ENCODE results near the gene CALCA. TPM values are rescaled to one million over a fixed set of nuclear protein-coding genes. Genes with fewer than 3 reads are reported as not detected.

Gene CALCA
- total RNA-seq, 1 experiment from 2014 or later: not detected

DNA sequence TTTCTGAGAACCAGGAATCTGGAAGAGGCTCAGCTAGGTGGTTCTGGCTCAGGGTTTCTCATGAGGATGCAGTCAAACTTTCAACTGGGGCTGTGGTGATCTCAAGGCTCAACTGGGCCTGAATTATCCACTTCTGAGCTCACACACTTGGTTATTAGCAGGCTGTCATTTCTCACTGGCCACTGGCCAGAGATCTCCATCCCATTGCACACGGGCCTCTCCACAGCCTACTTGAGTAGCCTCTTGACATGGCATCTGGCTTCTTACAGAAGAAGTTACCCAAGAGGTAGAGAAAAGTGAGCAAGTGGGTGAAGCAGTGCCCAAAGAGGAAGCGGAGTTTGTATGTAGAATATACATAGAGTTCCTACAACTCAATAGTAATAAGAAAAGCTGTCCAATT lies 16.0 kb downstream of the CALCA start:
- H3K4me2 ChIP-seq (ENCODE audit: low read depth, low read length, poor library complexity, severe bottlenecking): no peak overlapping the region
- H3K27ac ChIP-seq (ENCODE audit: low read length): no peak overlapping the region
- no peaks in the 10 kb centered on the region for H4K20me1 ChIP-seq (ENCODE audit: insufficient read depth, low read depth, low read length)
- H3K36me3 ChIP-seq (ENCODE audit: insufficient read depth, low read length): no peaks in the 10 kb centered on the region
- no peak overlapping the region for H2AFZ ChIP-seq (ENCODE audit: low read length)
- no peaks in the 10 kb centered on the region for H3K9me3 ChIP-seq (ENCODE audit: low read length)
- no peaks in the 10 kb centered on the region for H3K9me2 ChIP-seq (replicated peaks; ENCODE audit: insufficient read depth, low read length)
- no peaks in the 10 kb centered on the region for H3K79me2 ChIP-seq (ENCODE audit: low read length)
- no peak for DNase-seq
- no peaks in the 10 kb centered on the region for H3K4me1 ChIP-seq (ENCODE audit: low read length)
- no peak overlapping the region for H3K4me3 ChIP-seq (ENCODE audit: low read length)
- H3K9ac ChIP-seq (ENCODE audit: low read length): no peak overlapping the region
- no peaks in the 10 kb centered on the region for H3K27me3 ChIP-seq (ENCODE audit: low read length)

GRCh38 chr11:14954581-14954980 lies 17.6 kb downstream of the CALCA start:
- H3K4me2 ChIP-seq (ENCODE audit: low read depth, low read length, poor library complexity, severe bottlenecking): no peak overlapping the region
- no peak overlapping the region for H3K4me3 ChIP-seq (ENCODE audit: low read length)
- no peak overlapping the region for H3K27ac ChIP-seq (ENCODE audit: low read length)
- DNase-seq: no peak
- no peaks in the 10 kb centered on the region for H3K4me1 ChIP-seq (ENCODE audit: low read length)
- H4K20me1 ChIP-seq (ENCODE audit: insufficient read depth, low read depth, low read length): no peaks in the 10 kb centered on the region
- no peaks in the 10 kb centered on the region for H3K27me3 ChIP-seq (ENCODE audit: low read length)
- H3K9me3 ChIP-seq (ENCODE audit: low read length): no peaks in the 10 kb centered on the region
- H3K79me2 ChIP-seq (ENCODE audit: low read length): no peaks in the 10 kb centered on the region
- H3K9ac ChIP-seq (ENCODE audit: low read length): no peak overlapping the region
- H3K36me3 ChIP-seq (ENCODE audit: insufficient read depth, low read length): no peaks in the 10 kb centered on the region
- no peak overlapping the region for H2AFZ ChIP-seq (ENCODE audit: low read length)
- H3K9me2 ChIP-seq (replicated peaks; ENCODE audit: insufficient read depth, low read length): no peaks in the 10 kb centered on the region

DNA sequence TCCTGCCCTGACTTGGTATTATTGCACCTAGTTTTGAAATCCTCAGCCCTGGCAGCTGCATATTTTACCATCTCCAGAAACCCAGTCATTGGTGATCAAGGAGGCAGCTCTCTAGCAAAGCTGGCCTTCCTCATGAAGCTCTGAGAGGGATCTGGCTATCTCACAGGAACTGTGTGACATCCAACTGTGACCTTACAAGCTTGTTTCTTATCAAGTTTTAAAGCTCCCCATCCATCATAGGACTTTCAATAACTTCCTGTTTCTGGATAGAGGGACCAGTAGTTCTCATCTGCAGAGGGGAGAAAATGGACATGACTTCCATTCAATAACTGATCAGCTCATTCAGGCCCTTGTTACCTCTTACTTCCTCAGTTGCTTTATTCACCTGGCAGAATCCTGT lies 18.2 kb downstream of the CALCA start:
- Histone ChIP-seq H3K4me3 (ENCODE audit: low read length) (no peak overlapping the region), H3K27me3 (ENCODE audit: low read length) (no peaks in the 10 kb centered on the region), H3K36me3 (ENCODE audit: insufficient read depth, low read length) (no peaks in the 10 kb centered on the region), H3K9me2 (replicated peaks; ENCODE audit: insufficient read depth, low read length) (no peaks in the 10 kb centered on the region), H3K4me1 (ENCODE audit: low read length) (no peaks in the 10 kb centered on the region), H3K79me2 (ENCODE audit: low read length) (no peaks in the 10 kb centered on the region), H3K9ac (ENCODE audit: low read length) (no peak overlapping the region), H3K27ac (ENCODE audit: low read length) (no peak overlapping the region), H3K9me3 (ENCODE audit: low read length) (no peaks in the 10 kb centered on the region), H2AFZ (ENCODE audit: low read length) (no peak overlapping the region), H3K4me2 (ENCODE audit: low read depth, low read length, poor library complexity, severe bottlenecking) (no peak overlapping the region), H4K20me1 (ENCODE audit: insufficient read depth, low read depth, low read length) (no peaks in the 10 kb centered on the region)
- no peak for DNase-seq

- H3K9me3 ChIP-seq (ENCODE audit: low read length): no peaks in the 10 kb centered on the region
- H3K27me3 ChIP-seq (ENCODE audit: low read length): no peaks in the 10 kb centered on the region
- no peak overlapping the region for H3K27ac ChIP-seq (ENCODE audit: low read length)
- H3K4me1 ChIP-seq (ENCODE audit: low read length): no peaks in the 10 kb centered on the region
- no peaks in the 10 kb centered on the region for H4K20me1 ChIP-seq (ENCODE audit: insufficient read depth, low read depth, low read length)
- no peak overlapping the region for H2AFZ ChIP-seq (ENCODE audit: low read length)
- no peak for DNase-seq
- H3K36me3 ChIP-seq (ENCODE audit: insufficient read depth, low read length): no peaks in the 10 kb centered on the region
- H3K4me2 ChIP-seq (ENCODE audit: low read depth, low read length, poor library complexity, severe bottlenecking): no peak overlapping the region
- H3K4me3 ChIP-seq (ENCODE audit: low read length): no peak overlapping the region
- H3K79me2 ChIP-seq (ENCODE audit: low read length): no peaks in the 10 kb centered on the region
- no peaks in the 10 kb centered on the region for H3K9me2 ChIP-seq (replicated peaks; ENCODE audit: insufficient read depth, low read length)
- H3K9ac ChIP-seq (ENCODE audit: low read length): no peak overlapping the region
These were observed 22.6 kb downstream of the CALCA start for GRCh38 chr11:14949437-14950147.

DNA sequence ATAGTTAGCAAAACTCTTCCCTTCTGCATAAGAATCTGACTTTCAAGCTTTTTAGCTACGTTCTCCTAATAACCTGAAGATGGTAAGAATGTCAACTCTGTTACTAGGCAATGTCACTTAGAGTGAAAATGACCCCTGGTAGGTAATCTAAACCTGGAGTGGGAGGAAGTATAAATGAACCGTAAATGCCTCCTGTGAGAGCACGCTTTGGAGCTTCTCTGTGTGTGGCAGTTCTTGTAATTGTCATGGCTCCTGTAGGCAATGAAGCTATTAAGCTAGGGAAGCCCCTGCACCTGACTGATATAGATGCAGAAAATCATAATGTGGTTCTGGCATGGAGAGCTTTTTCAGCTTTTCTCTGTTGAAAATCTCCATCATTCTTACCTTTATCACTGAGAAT lies 29.4 kb downstream of the CALCA start:
- no peaks in the 10 kb centered on the region; the same call in 1 of the 2 replicates for H3K4me1 ChIP-seq (ENCODE audit: low read length)
- no peak for DNase-seq
- no peak overlapping the region for H3K4me3 ChIP-seq (ENCODE audit: low read length)
- no peak overlapping the region for H3K9ac ChIP-seq (ENCODE audit: low read length)
- no peaks in the 10 kb centered on the region for H3K36me3 ChIP-seq (ENCODE audit: insufficient read depth, low read length)
- no peaks in the 10 kb centered on the region for H3K79me2 ChIP-seq (ENCODE audit: low read length)
- H3K4me2 ChIP-seq (ENCODE audit: low read depth, low read length, poor library complexity, severe bottlenecking): no peak overlapping the region
- no peak overlapping the region for H2AFZ ChIP-seq (ENCODE audit: low read length)
- no peaks in the 10 kb centered on the region for H4K20me1 ChIP-seq (ENCODE audit: insufficient read depth, low read depth, low read length)
- H3K9me3 ChIP-seq (ENCODE audit: low read length): no peaks in the 10 kb centered on the region
- no peaks in the 10 kb centered on the region for H3K27me3 ChIP-seq (ENCODE audit: low read length)
- no peak overlapping the region for H3K27ac ChIP-seq (ENCODE audit: low read length)
- H3K9me2 ChIP-seq (replicated peaks; ENCODE audit: insufficient read depth, low read length): no peaks in the 10 kb centered on the region

GRCh38 chr11:14938936-14939335 lies 33.2 kb downstream of the CALCA start:
- DNase-seq: no peak
- Histone ChIP-seq H3K27ac (ENCODE audit: low read length) (no peak overlapping the region), H3K4me3 (ENCODE audit: low read length) (no peak overlapping the region), H3K9ac (ENCODE audit: low read length) (no peak overlapping the region), H3K79me2 (ENCODE audit: low read length) (no peaks in the 10 kb centered on the region), H3K9me3 (ENCODE audit: low read length) (no peaks in the 10 kb centered on the region), H3K4me2 (ENCODE audit: low read depth, low read length, poor library complexity, severe bottlenecking) (no peak overlapping the region), H3K9me2 (replicated peaks; ENCODE audit: insufficient read depth, low read length) (no peaks in the 10 kb centered on the region), H2AFZ (ENCODE audit: low read length) (no peak overlapping the region), H3K4me1 (ENCODE audit: low read length) (no peaks in the 10 kb centered on the region; the same call in 1 of the 2 replicates), H3K27me3 (ENCODE audit: low read length) (no peaks in the 10 kb centered on the region), H4K20me1 (ENCODE audit: insufficient read depth, low read depth, low read length) (no peaks in the 10 kb centered on the region), H3K36me3 (ENCODE audit: insufficient read depth, low read length) (no peaks in the 10 kb centered on the region)

DNA sequence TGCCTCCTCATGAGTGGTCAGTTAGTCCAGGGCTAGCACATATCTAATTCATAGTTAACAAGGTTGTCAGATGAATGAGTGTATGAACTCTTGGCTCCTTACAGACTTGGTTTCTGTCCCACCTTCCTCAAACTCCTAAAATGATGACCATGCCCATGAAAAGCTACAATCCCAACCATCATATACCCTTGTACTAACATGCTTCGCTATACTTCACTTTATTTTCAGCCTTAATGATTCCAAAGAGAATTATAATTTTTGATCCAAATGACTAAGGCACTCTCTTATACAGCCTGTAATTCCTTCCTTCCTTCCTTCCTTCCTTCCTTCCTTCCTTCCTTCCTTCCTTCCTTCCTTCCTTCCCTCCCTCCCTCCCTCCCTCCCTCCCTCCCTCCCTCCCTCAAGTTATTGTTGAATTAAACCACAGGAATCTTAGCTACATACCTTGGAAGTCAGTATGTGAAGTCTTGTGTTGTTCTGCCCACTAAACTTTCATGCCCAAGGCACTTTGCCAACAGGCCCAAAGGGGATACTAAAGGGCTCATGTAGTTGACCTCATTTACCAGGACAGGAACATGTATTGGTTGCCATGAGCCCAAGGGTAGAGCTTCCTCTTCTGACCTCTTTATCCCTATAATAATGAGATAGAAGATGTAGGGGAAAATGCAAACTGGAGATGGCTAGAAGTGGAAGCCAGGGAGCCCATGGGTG lies 37.4 kb downstream of the CALCA start:
- Histone ChIP-seq H3K36me3 (ENCODE audit: insufficient read depth, low read length) (no peaks in the 10 kb centered on the region), H3K4me1 (ENCODE audit: low read length) (no peaks in the 10 kb centered on the region; the same call in 1 of the 2 replicates), H3K4me3 (ENCODE audit: low read length) (no peak overlapping the region), H3K4me2 (ENCODE audit: low read depth, low read length, poor library complexity, severe bottlenecking) (no peak overlapping the region), H3K9ac (ENCODE audit: low read length) (no peak overlapping the region), H3K27me3 (ENCODE audit: low read length) (no peaks in the 10 kb centered on the region), H3K9me2 (replicated peaks; ENCODE audit: insufficient read depth, low read length) (no peaks in the 10 kb centered on the region), H3K9me3 (ENCODE audit: low read length) (no peaks in the 10 kb centered on the region), H2AFZ (ENCODE audit: low read length) (no peak overlapping the region), H3K27ac (ENCODE audit: low read length) (no peak overlapping the region), H3K79me2 (ENCODE audit: low read length) (no peaks in the 10 kb centered on the region), H4K20me1 (ENCODE audit: insufficient read depth, low read depth, low read length) (no peaks in the 10 kb centered on the region)
- no peak for DNase-seq

- Histone ChIP-seq H3K79me2 (ENCODE audit: low read length) (no peaks in the 10 kb centered on the region), H3K27me3 (ENCODE audit: low read length) (no peaks in the 10 kb centered on the region), H3K4me1 (ENCODE audit: low read length) (no peaks in the 10 kb centered on the region), H3K4me3 (ENCODE audit: low read length) (no peak overlapping the region), H3K9me2 (replicated peaks; ENCODE audit: insufficient read depth, low read length) (no peaks in the 10 kb centered on the region), H2AFZ (ENCODE audit: low read length) (no peak overlapping the region), H4K20me1 (ENCODE audit: insufficient read depth, low read depth, low read length) (no peaks in the 10 kb centered on the region), H3K27ac (ENCODE audit: low read length) (no peak overlapping the region), H3K36me3 (ENCODE audit: insufficient read depth, low read length) (no peaks in the 10 kb centered on the region), H3K9me3 (ENCODE audit: low read length) (no peaks in the 10 kb centered on the region), H3K4me2 (ENCODE audit: low read depth, low read length, poor library complexity, severe bottlenecking) (no peak overlapping the region), H3K9ac (ENCODE audit: low read length) (no peak overlapping the region)
- DNase-seq: no peak
These were observed 39.7 kb downstream of the CALCA start for GRCh38 chr11:14932447-14932846.

Measured in Karpas-422 (cell line).